ENCODE measurements around the gene CCDC57. TPM values are rescaled to one million over a fixed set of nuclear protein-coding genes. Genes with fewer than 3 reads are reported as not detected.

Gene CCDC57
- total and polyA plus RNA-seq, 2 of the 4 experiments (the other 2 are of a cell fraction), result 7.3 to 31.3 TPM

DNA sequence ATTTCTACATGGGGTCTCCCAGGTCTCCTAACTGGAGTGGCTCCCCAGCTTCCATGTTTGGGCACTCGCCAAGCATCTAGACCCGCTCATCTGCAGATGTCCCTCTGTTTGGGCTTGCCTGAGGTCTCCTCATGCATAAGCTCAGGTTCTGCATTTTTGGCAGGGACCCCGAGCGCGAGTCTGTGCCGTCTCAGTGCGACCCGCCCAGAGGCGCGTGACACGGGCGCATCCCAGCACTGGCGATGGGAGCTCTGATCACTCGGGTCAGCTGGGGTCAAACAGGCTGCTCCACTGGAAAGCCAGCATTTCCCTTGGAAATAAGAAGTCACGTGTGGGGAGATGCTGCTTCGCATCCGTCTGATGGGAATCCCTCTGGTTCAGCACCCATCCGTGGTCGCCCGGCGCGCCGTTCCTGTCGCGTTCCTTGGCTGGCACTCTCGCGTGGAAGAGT is 57.7 kb downstream of the CCDC57 start:
- ATAC-seq (ENCODE audit: low read depth) (no peak), DNase-seq (no peak)
- no peak overlapping the region for H2BK5ac ChIP-seq (ENCODE audit: low read depth, low read length, poor library complexity, severe bottlenecking)
- 95% methylated on average over 27 of the region's 27 CpGs; no CpG with 5 or more reads in 1 of the 2 experiments for WGBS, 2 experiments (ENCODE audit: extremely low coverage in 2 of 2, insufficient read length in 1 of 2)
- BruUV-seq (replicated peaks), result no TSS peak
- H3K27ac ChIP-seq (ENCODE audit: insufficient read depth, low read length), result no peak overlapping the region
- no peak overlapping the region for H2BK15ac ChIP-seq (ENCODE audit: low read depth, low read length)
- H4K91ac ChIP-seq (ENCODE audit: insufficient read depth, low read depth, low read length), result no peak overlapping the region
- peaks cover 15% of the 10 kb centered on the region for H3K36me3 ChIP-seq (ENCODE audit: control insufficient read depth, insufficient read depth, low read length)
- no peak overlapping the region for H2AFZ ChIP-seq (replicated peaks; ENCODE audit: low read length, poor library complexity)
- no peak overlapping the region for H2AK9ac ChIP-seq (replicated peaks; ENCODE audit: low read depth, low read length, poor library complexity)
- POLR2A ChIA-PET (ENCODE audit: unreplicated experiment), result no interaction called here
- no peak overlapping the region for H3K23ac ChIP-seq (ENCODE audit: low read depth, low read length)
- H3K4me3 ChIP-seq (ENCODE audit: insufficient read depth, low read depth, low read length), result no peak overlapping the region
- no peaks in the 10 kb centered on the region for H3K4me1 ChIP-seq (ENCODE audit: control insufficient read depth, insufficient read depth, low read length)
- no peaks in the 10 kb centered on the region for H3K9me1 ChIP-seq (ENCODE audit: insufficient read depth, low read length)
- in situ Hi-C loops (cut with MboI; ENCODE audit: low sequenced_read_pairs) (loop anchor here (5.0 kb wide), 1 partner anchor 123 kb away; the partner anchor contains the start of gene RAC3), intact Hi-C loops (cut with micrococcal nuclease) (loop anchor here (1.0 to 10.0 kb wide), 3 partner anchors 57 to 190 kb away; partner anchors contain the start of genes FASN and NOTUM), dilution Hi-C loops (cut with HindIII; ENCODE audit: low sequenced_read_pairs, unreplicated experiment) (no loop called here)
- H3K56ac ChIP-seq (ENCODE audit: extremely low read depth, insufficient read depth, low read length), result no peak overlapping the region
- no peak overlapping the region for H3K9ac ChIP-seq (ENCODE audit: low read depth, low read length)
- no peak overlapping the region for H2BK120ac ChIP-seq (ENCODE audit: low read depth, low read length)
- no peak overlapping the region for H3K4ac ChIP-seq (ENCODE audit: low read depth, low read length)
- H2AK5ac ChIP-seq (ENCODE audit: low read depth, low read length), result no peak overlapping the region
- CTCF ChIA-PET, result interaction anchor here (0.8 kb wide), 1 partner anchor 124 kb away, joined by 3 read pairs; no protein-coding TSS in a partner anchor
- H2BK20ac ChIP-seq (ENCODE audit: low read depth, low read length), result no peak overlapping the region
- H4K5ac ChIP-seq (ENCODE audit: low read depth, low read length), result no peak overlapping the region
- no peak overlapping the region for H3K14ac ChIP-seq (replicated peaks; ENCODE audit: low read depth, low read length)
- no peak overlapping the region for H3K4me2 ChIP-seq (ENCODE audit: low read depth, low read length)
- no peak overlapping the region for H4K8ac ChIP-seq (ENCODE audit: low read depth in 2 of 2, low read length in 2 of 2)
- H3K27me3 ChIP-seq (ENCODE audit: control insufficient read depth, insufficient read depth, low read length), result no peaks in the 10 kb centered on the region
- TF ChIP-seq MXI1 (IDR thresholded peaks at IDR 0.05; ENCODE audit: borderline replicate concordance, low read depth, low read length), result no peak
- no peak for TF ChIP-seq CHD1 (IDR thresholded peaks at IDR 0.05; ENCODE audit: low read depth, low read length)
- no peak for TF ChIP-seq SMC3 (IDR thresholded peaks at IDR 0.05; ENCODE audit: low read depth, low read length)
- no peak for TF ChIP-seq BHLHE40 (IDR thresholded peaks at IDR 0.05; ENCODE audit: low read depth, low read length)
- TF ChIP-seq MAZ (IDR thresholded peaks at IDR 0.05; ENCODE audit: borderline replicate concordance, low read depth, low read length), result no peak
- TF ChIP-seq FOS (IDR thresholded peaks at IDR 0.05; ENCODE audit: low read depth, low read length), result no peak
- TF ChIP-seq NFE2L2 (IDR thresholded peaks at IDR 0.05; ENCODE audit: low read depth, low read length), result no peak
- TF ChIP-seq RAD21 (IDR thresholded peaks at IDR 0.05; ENCODE audit: low read length), result no peak
- TF ChIP-seq MAFK (IDR thresholded peaks at IDR 0.05; ENCODE audit: low read depth, low read length), result no peak
- TF ChIP-seq, protein P1, sequence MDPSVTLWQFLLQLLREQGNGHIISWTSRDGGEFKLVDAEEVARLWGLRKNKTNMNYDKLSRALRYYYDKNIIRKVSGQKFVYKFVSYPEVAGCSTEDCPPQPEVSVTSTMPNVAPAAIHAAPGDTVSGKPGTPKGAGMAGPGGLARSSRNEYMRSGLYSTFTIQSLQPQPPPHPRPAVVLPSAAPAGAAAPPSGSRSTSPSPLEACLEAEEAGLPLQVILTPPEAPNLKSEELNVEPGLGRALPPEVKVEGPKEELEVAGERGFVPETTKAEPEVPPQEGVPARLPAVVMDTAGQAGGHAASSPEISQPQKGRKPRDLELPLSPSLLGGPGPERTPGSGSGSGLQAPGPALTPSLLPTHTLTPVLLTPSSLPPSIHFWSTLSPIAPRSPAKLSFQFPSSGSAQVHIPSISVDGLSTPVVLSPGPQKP (IDR thresholded peaks at IDR 0.05; ENCODE audit: borderline replicate concordance, low read depth, low read length), result no peak
- TF ChIP-seq POLR2A (IDR thresholded peaks at IDR 0.05; ENCODE audit: low read depth, low read length), result no peak
- TF ChIP-seq, protein P2, sequence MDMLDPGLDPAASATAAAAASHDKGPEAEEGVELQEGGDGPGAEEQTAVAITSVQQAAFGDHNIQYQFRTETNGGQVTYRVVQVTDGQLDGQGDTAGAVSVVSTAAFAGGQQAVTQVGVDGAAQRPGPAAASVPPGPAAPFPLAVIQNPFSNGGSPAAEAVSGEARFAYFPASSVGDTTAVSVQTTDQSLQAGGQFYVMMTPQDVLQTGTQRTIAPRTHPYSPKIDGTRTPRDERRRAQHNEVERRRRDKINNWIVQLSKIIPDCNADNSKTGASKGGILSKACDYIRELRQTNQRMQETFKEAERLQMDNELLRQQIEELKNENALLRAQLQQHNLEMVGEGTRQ (IDR thresholded peaks at IDR 0.05; ENCODE audit: low read depth, low read length), result no peak
- no peak for TF ChIP-seq RFX5 (IDR thresholded peaks at IDR 0.05; ENCODE audit: low read depth, low read length)
- no peaks in the 10 kb centered on the region; the same call in 1 of the 2 replicates for H4K20me1 ChIP-seq (ENCODE audit: insufficient read depth, low read length)
- H3K79me1 ChIP-seq (ENCODE audit: low read depth in 1 of 2, low read length in 2 of 2), result no peaks in the 10 kb centered on the region
- no peaks in the 10 kb centered on the region for H3K9me3 ChIP-seq (ENCODE audit: control insufficient read depth, insufficient read depth, low read length)
- no peak overlapping the region for H3K18ac ChIP-seq (ENCODE audit: low read depth, low read length)

Measured in IMR-90 (cell line).